Right lobe of liver (tissue), 6 donors: Measurements from ENCODE around the gene CDC20B. TPM values are rescaled to one million over a fixed set of nuclear protein-coding genes. Genes with fewer than 3 reads are reported as not detected.
A peak's percentile ranks its signal among the peaks of the same experiment; 100 is the strongest.

Experiments used
- ATAC-seq, 4 donors: fragments of 200-7000 bp; cut with Tn5 transposase; one replicate each; pipeline ENCODE4 v1.9.1; 2020; ENCODE audit warnings: mild to moderate bottlenecking in 4 of 4, moderate library complexity in 4 of 4
- DNase-seq, 3 donors: peaks; one replicate each; pipeline ENCODE4 v3.0.0-alpha.2; 2020
- H3K27ac ChIP-seq, 3 donors: fragments of 200-600 bp; one replicate each; pipeline ENCODE4 v1.8.0; 2022
- H3K27me3 ChIP-seq, 2 donors: fragments of 200-600 bp; one replicate each; pipeline ENCODE4 v1.8.0; 2022
- H3K36me3 ChIP-seq, 4 donors: fragments of 200-600 bp; sonication (generic) in 1 of 4; one replicate each; pipeline versions ENCODE4 v1.5.1 to v1.8.0; 2017 to 2022; ENCODE audit warnings: control low read depth in 1 of 4
- H3K4me1 ChIP-seq, 4 donors: fragments of 200-600 bp; sonication (generic) in 1 of 4; one replicate each; pipeline versions ENCODE4 v1.5.1 to v1.8.0; 2017 to 2022; ENCODE audit warnings: control low read depth in 1 of 4
- H3K4me3 ChIP-seq, 3 donors: fragments of 200-600 bp; one replicate each; pipeline ENCODE4 v1.8.0; 2022
- H3K9me3 ChIP-seq, 4 donors: fragments of 200-600 bp; sonication (generic) in 1 of 4; one replicate each; pipeline versions ENCODE4 v1.5.1 to v1.8.0; 2017 to 2022; ENCODE audit warnings: control low read depth in 1 of 4
- POLR2A ChIP-seq: fragments of 450-650 bp; IDR thresholded peaks from one replicate; pipeline ENCODE4 v1.6.1; 2017; ENCODE audit warnings: antibody characterized with exemption, mild to moderate bottlenecking
- WGBS: methylation state at CpG from one replicate; pipeline ENCODE4 v1.1.6; 2018; ENCODE audit warnings: low coverage, low lambda C conversion rate; ENCODE audit not compliant: insufficient coverage; ENCODE audit errors: missing lambda C conversion rate; 5-methylcytosine and 5-hydroxymethylcytosine counted together
- intact Hi-C, 2 donors: fragments of 100-400 bp; cut with DNase I; formaldehyde crosslinking; loops; one replicate each; pipeline versions ENCODE4 v1.11.2 to v1.14.1; 2022
- total RNA-seq, 6 experiments: library from RNA; depleted of rRNA in 2 of 6; stranded (reverse); fragments of >200 nt in 2 of 6; fragmentation: NEBNext Ultra II Directional in 3 of 6; extraction: Animal tissue kit (Norgen Biotek cat#: 25700) in 3 of 6; gene quantifications; one replicate each; pipeline versions ENCODE4 v1.1.0 to v1.2.4, GENCODE V29; 2016 to 2023
- TF ChIP-seq, protein P1 (sequence below), 4 donors: fragments of 200-600 bp in 3 of 4; fragments of 450-650 bp in 1 of 4; IDR thresholded peaks; one replicate each; pipeline versions ENCODE4 v1.5.1 to v1.8.0; 2016 to 2022; ENCODE audit warnings: antibody characterized with exemption in 4 of 4, mild to moderate bottlenecking in 2 of 4
- donor health status: DM: no; HTN: yes; CAD: no.
- donor health status: DM: no; HTN: no; CAD: no.
- donor health status: DM: no; HTN: no; CAD: no.
- donor health status: DM: no; HTN: yes; CAD: no.
- donor health status: DM: no; HTN: yes; CAD: no.

The CDC20B gene
- total RNA-seq, 6 experiments from 2014 or later: not detected

DNA sequence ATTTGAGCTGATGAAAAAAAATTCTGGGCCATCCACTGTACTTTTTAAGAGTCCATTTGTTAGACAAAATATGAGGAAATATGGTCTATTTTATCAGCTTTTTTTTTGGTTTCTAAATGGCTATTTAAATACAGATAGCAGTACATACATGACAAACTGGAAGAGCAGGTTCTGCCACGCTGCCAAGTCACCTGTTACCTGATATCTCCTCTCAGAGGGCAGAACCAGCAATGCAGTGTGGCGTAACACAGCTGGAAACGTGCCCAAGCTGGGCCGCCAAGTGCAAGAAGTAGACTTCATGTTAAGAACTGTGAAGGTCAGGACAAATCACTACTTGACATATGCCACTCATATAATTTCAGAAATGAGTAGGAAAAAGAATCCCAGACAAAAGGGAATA, 46.0 kb upstream of the CDC20B start:
- DNase-seq (peak in 1 of 3 donors; percentile 73), ATAC-seq (no peak)
- Histone ChIP-seq H3K4me3 (no peak overlapping the region), H3K27me3 (peaks cover 0 to 42% of the 10 kb centered on the region in 2 donors), H3K27ac (no peak overlapping the region), H3K9me3 (no peaks in the 10 kb centered on the region), H3K36me3 (no peaks in the 10 kb centered on the region), H3K4me1 (peaks cover 0 to 9% (median 0%) of the 10 kb centered on the region in 4 donors)
- intact Hi-C loops: no loop called here
- TF ChIP-seq, protein P1, sequence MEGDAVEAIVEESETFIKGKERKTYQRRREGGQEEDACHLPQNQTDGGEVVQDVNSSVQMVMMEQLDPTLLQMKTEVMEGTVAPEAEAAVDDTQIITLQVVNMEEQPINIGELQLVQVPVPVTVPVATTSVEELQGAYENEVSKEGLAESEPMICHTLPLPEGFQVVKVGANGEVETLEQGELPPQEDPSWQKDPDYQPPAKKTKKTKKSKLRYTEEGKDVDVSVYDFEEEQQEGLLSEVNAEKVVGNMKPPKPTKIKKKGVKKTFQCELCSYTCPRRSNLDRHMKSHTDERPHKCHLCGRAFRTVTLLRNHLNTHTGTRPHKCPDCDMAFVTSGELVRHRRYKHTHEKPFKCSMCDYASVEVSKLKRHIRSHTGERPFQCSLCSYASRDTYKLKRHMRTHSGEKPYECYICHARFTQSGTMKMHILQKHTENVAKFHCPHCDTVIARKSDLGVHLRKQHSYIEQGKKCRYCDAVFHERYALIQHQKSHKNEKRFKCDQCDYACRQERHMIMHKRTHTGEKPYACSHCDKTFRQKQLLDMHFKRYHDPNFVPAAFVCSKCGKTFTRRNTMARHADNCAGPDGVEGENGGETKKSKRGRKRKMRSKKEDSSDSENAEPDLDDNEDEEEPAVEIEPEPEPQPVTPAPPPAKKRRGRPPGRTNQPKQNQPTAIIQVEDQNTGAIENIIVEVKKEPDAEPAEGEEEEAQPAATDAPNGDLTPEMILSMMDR (IDR thresholded peaks at IDR 0.05): no peak
- TF ChIP-seq POLR2A: no peak
- 37% methylated on average over 4 of the region's 4 CpGs for WGBS

DNA sequence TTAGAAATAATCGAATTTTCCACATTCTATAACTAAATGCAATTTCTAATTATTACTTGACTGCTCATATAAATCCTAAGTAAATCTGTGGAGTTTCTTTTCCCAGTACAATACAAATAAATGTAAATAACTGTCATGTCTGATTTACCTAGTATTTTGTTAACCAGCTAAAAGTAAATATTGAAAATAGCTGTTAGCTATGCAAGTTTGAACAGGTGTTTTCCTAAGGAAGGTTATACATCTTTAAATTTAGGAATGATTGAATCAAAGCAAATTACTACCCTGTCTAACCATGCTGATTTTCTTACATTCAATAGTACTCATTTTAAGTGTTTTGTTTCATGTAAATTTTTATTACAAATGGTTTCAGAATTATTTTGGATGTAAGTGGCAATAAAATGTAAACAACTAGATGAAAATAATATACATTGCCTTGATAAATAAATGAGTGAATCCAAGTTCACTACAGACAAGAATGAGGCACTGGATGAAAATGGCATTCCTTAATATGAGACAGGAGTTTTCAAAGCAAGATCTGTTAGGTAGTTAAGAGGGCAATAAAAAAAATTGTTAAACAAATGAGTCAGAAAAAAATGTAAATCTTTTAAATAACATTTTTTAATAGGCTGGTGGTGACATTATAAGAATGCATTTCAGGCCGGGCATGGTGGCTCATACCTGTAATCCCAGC, 38.4 kb upstream of the CDC20B start:
- TF ChIP-seq POLR2A: no peak
- TF ChIP-seq, protein P1 (IDR thresholded peaks at IDR 0.05): no peak
- no peak overlapping the region for H3K27ac ChIP-seq
- no peaks in the 10 kb centered on the region for H3K4me1 ChIP-seq
- WGBS: 59% methylated on average over 2 of the region's 2 CpGs
- H3K36me3 ChIP-seq: no peaks in the 10 kb centered on the region
- no peak overlapping the region for H3K4me3 ChIP-seq
- H3K9me3 ChIP-seq: no peaks in the 10 kb centered on the region
- DNase-seq (no peak), ATAC-seq (no peak)
- no peaks in the 10 kb centered on the region for H3K27me3 ChIP-seq
- intact Hi-C loops: no loop called here

DNA sequence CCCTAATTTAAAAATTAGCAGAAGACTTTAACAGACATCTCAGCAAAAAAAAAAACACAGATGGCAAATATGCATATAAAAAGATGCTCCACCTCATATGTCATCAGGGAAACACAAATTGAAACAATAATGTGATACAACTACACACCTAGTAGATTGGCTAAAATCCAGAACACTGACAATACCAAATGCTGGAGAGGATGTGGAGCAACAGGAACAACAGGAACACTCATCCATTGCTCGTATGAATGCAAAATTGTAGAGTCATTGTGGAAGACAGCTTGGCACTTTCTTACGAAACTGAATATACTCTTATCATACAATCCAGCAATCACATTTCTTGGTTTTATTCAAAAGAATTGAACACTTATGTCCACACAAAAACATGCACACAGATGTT, 32.0 kb upstream of the CDC20B start:
- Histone ChIP-seq H3K4me1 (no peaks in the 10 kb centered on the region), H3K36me3 (no peaks in the 10 kb centered on the region), H3K4me3 (no peak overlapping the region), H3K27me3 (no peaks in the 10 kb centered on the region), H3K27ac (no peak overlapping the region), H3K9me3 (no peaks in the 10 kb centered on the region)
- intact Hi-C loops: no loop called here
- no peak for ATAC-seq
- DNase-seq: no peak
- WGBS: 44% methylated on average over 2 of the region's 2 CpGs
- TF ChIP-seq POLR2A: no peak
- TF ChIP-seq, protein P1 (IDR thresholded peaks at IDR 0.05): no peak

DNA sequence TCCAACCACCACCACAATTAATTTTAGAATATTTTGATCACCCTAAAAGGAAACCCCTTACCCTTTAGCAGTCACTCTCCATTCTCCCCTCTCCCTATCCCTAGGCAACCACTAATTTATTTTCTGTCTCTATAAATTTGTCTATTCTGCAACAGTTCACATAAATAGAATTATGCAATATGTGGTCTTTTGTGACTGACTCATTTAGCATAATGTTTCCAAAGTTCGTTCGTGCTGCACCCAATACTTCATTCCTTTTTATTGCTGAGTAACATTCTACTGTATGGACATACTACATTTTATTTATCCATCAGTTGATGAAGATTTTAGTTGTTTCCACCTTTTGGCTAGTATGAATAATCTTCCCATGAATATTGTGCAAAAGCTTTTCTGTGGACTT, 18.2 kb upstream of the CDC20B start:
- DNase-seq (no peak), ATAC-seq (no peak)
- Histone ChIP-seq H3K27ac (no peak overlapping the region), H3K4me3 (no peak overlapping the region), H3K9me3 (no peaks in the 10 kb centered on the region), H3K36me3 (no peaks in the 10 kb centered on the region), H3K4me1 (peaks cover 0 to 7% (median 0%) of the 10 kb centered on the region in 4 donors), H3K27me3 (no peaks in the 10 kb centered on the region)
- no peak for TF ChIP-seq POLR2A
- TF ChIP-seq, protein P1 (IDR thresholded peaks at IDR 0.05): no peak
- intact Hi-C loops: no loop called here
- whole genome bisulfite sequencing: 60% methylated on average over 2 of the region's 2 CpGs
